Renal cortex interstitium (tissue), 11 donors: Measurements from ENCODE around the gene TMOD1. TPM values are rescaled to one million over a fixed set of nuclear protein-coding genes. Genes with fewer than 3 reads are reported as not detected.

Experiments
- DNase-seq, 11 donors: peaks; one replicate each; pipeline ENCODE4 v3.0.0-alpha.2; 2013; ENCODE audit warnings: low read depth in 9 of 11, low spot score in 4 of 11; ENCODE audit errors: extremely low read depth in 1 of 11
- polyA plus RNA-seq, 3 donors: library from polyadenylated mRNA; unstranded; fragments of 120-200 nt; gene quantifications; one replicate each; pipeline ENCODE4 v1.2.1, GENCODE V29; 2013; ENCODE audit not compliant: insufficient read length in 3 of 3

The TMOD1 gene
- polyA plus RNA-seq, 3 donors: 0.67 to 2.7 (median 1.8) TPM

GRCh38 chr9:97557606-97558095, 56.2 kb downstream of the TMOD1 start:
- DNase-seq: no peak

- DNase-seq: no peak
Observed at GRCh38 chr9:97558701-97559101, 57.2 kb downstream of the TMOD1 start.

GRCh38 chr9:97559111-97559514, 57.6 kb downstream of the TMOD1 start:
- DNase-seq: no peak

GRCh38 chr9:97560154-97560553, 58.7 kb downstream of the TMOD1 start:
- no peak for DNase-seq

- no peak for DNase-seq
Observed at GRCh38 chr9:97560851-97561250, 59.4 kb downstream of the TMOD1 start.

- DNase-seq: no peak
Observed at GRCh38 chr9:97561501-97561900, 60.0 kb downstream of the TMOD1 start.

- DNase-seq: no peak
Observed at GRCh38 chr9:97562542-97562941, 61.1 kb downstream of the TMOD1 start.

- no peak for DNase-seq
Observed at GRCh38 chr9:97563458-97564135, 62.1 kb downstream of the TMOD1 start.

GRCh38 chr9:97564291-97565175, 63.1 kb downstream of the TMOD1 start:
- DNase-seq: peak in 1 of 11 donors; percentile 36

GRCh38 chr9:97565262-97565661, 63.8 kb downstream of the TMOD1 start:
- DNase-seq: no peak

- no peak for DNase-seq
Observed at GRCh38 chr9:97567182-97567893, 65.9 kb downstream of the TMOD1 start.

GRCh38 chr9:97567894-97568202, 66.4 kb downstream of the TMOD1 start:
- no peak for DNase-seq

- no peak for DNase-seq
Observed at GRCh38 chr9:97568461-97569275, 67.2 kb downstream of the TMOD1 start.

- DNase-seq: no peak
Observed at GRCh38 chr9:97570899-97571298, 69.4 kb downstream of the TMOD1 start.

- DNase-seq: peak in 4 of 11 donors; percentile 3 to 18 (median 10)
Observed at GRCh38 chr9:97571664-97572063, 70.2 kb downstream of the TMOD1 start.

- DNase-seq: no peak
Observed at GRCh38 chr9:97572196-97572891, 70.9 kb downstream of the TMOD1 start.

- DNase-seq: no peak
Observed at GRCh38 chr9:97572892-97573365, 71.5 kb downstream of the TMOD1 start.

- DNase-seq: no peak
Observed at GRCh38 chr9:97573482-97574073, 72.1 kb downstream of the TMOD1 start.
